Epidermal melanocyte (primary cell): ENCODE measurements around the gene C17orf107.
A peak's percentile ranks its signal among the peaks of the same experiment; 100 is the strongest.

ENCODE experiments used
- DNase-seq: peaks from one replicate; pipeline ENCODE4 v3.0.0; 2011; ENCODE audit warnings: low spot score; ENCODE audit not compliant: insufficient read length

C17orf107 gene

GRCh38 chr17:4948166-4948930 lies 49.0 kb downstream of the C17orf107 start, which contains the start of gene PFN1:
Gene PFN1 (minus strand): TSS chr17:4948530. CDS start chr17:4948394, 136 bp downstream.
- DNase-seq = peak; percentile 93

- peak; percentile 97 for DNase-seq
Observed at GRCh38 chr17:4948931-4949320, 49.6 kb downstream of the C17orf107 start.

DNA sequence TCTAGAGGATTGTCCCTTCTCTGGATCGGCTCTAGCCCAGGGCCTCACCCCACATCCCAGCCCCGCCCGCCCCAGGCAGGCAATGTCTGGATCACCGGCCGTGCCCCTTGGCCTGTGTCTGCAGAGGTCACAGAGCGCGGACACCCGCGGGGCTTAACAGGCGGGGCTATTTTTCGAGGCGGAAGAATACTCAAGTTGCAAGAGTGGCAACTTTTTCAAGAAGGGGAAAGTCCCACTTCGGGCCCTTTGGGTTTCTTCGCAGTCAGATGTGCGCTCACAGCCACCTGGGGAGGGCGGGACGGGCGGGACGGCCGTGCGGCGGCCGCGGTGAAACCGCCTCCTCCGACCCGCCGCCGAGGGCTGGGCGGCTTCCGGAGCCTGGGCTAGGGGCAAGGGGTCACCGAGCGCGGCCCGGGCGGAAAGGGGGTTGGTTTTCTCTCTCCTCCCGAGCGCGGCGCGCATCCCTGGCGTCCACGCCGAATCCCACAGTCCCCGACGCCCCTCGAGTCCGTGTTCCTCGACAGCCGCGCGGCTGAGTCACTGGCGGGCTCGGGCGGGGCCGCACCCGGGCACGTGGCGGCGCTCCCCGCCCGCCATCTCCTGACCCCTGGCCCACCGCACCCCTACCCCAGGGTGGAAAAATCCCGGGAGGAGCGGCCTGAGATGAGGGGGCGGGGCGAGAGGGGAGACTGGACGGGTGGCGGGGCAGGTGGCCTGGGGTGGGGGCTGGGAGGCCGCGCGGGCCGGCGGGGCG lies 50.2 kb downstream of the C17orf107 start:
- peak; percentile 38 for DNase-seq

DNA sequence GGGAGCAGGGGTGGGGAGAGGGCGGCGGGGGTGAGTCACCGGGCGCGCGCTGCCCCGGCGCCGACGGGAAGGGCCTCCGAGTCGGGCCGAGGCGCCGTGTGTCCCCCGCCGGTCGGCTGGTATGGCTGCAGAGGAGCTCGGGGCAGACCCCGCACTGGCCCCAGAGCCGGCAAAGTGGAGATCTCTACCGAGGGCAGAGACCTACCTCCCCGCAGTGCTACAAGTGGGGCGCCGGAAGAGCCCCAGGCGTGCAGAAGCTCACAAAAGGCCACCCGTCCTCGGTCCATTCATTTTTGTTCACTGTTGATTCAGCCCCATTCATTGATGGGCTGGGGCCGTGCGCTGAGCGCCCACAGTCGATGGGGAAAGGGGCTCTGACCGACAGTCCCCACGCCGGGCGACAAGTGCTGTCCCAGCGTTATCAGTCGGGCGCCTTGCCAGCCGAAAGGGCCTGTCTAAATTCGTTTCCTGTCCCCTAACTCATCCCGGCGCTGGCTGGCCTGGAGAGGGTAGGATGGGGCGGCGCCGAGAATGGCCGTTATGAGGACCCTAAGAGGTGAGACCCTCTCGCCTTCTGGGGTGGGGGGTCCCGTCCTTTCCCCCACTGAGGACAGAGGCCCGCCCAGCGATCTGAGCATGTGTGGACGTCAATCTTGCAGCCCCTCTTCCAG lies 50.9 kb downstream of the C17orf107 start:
- DNase-seq = no peak

DNA sequence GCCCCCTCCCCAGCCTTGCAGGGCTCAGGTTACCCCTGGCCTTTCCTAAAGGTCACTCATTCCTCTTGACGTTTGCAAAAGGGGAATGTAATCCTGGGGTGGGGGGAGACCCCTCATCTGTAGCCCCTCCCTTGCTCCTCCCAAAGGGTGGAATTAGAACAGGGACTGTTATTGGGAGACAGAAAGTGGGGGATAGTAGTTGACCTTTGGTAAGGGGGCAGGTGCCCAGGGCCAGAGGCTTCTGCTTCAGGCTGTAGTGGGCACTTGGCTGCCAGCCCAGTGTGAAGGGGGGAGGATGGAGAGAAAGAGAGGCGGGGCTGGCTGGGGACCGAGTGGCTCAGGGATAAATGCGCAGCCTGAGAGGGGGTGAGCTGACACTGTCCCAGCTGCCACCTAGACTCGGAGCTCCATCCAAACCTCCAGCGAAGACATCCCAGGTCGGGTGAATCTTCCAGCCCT lies 51.4 kb downstream of the C17orf107 start, which contains the start of gene ENO3:
TSS of gene ENO3 (plus strand) at position 374 of the 459 bp plus-strand sequence. CDS start 711 bp downstream, outside the sequence.
- DNase-seq = no peak

DNA sequence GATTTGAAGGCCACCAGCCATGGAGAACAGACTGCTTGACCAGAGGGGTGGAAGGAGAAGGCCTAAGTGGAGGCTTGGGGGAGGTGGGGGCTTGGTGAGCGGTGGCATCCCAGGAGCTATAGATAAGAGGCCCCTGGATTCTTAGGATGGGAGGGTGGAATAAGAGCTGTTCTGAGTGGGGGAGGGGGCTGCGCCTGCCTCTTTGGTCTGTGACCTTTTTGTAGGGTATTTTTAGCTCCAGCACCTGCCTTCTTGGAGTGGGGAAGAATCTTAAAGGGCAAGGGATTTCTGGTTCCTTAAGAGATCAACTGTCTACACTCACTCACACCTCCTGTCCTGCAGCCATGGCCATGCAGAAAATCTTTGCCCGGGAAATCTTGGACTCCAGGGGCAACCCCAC lies 52.1 kb downstream of the C17orf107 start:
- DNase-seq = no peak
